ENCODE data around the gene SASS6.

SASS6 gene

GRCh38 chr1:100045206-100045605 is 87.5 kb downstream of the SASS6 start:
- DNase-seq (ENCODE audit: low read depth) = no peak

DNA sequence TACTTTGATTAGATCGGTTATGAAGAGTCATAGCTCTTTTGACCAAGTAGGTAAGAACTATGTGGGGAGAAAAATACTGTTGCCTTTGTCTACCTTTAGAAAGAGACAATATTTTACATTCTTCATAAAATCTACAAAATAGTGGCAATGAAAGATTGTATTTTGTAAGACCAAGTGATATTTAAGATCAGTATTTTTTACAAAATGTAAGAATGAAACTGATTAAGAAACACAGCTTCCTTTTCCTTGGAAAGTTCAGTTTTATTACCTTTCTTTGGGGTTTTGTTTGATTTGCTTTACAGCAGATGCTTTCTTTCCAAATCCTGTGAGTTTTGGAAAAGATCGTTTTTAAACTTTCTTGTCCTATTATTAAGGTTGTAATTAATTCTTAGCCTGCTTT is 93.1 kb downstream of the SASS6 start:
- no peak for DNase-seq (ENCODE audit: low read depth)

- peak; percentile 68 for DNase-seq (ENCODE audit: low read depth)
Measured at GRCh38 chr1:100038660-100039287, 94.0 kb downstream of the SASS6 start.

DNA sequence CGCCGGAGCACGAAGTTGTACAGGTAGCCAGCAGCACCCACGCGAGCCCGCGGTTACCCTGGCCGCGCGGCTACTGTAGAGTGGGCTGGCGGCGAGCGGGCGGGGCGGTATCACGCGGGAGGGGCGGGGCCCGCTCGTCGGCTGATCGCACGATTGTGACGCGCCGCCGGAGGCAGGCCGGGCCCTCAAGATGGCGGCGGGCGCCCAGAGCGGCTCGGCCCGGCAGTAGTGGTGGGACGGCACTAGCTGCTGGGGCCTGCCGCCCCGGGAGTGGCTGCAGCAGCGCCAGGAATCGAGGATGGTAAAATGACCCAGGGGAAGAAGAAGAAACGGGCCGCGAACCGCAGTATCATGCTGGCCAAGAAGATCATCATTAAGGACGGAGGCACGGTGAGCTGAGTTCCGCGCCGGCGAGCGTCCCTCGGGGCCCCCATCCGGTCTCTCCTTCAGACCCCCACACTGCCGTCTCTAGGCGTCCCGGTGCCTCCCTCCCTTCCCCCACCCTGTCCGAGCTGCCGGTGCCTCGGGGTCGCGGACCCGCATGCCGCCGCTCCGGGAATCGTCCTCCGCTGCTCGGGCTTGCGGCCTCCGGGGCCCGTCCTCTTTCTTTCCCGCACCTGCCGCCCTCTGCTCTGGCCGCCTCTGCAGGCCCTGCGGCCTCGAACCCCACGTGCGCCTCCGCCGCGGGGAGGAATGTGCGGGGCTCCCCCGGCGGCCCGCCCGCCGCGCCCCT is 94.6 kb downstream of the SASS6 start:
- DNase-seq (ENCODE audit: low read depth) = peak; percentile 80

GRCh38 chr1:100037656-100037926 is 95.1 kb downstream of the SASS6 start:
- no peak for DNase-seq (ENCODE audit: low read depth)

- DNase-seq (ENCODE audit: low read depth) = no peak
Measured at GRCh38 chr1:100036718-100037655, 95.7 kb downstream of the SASS6 start.

DNA sequence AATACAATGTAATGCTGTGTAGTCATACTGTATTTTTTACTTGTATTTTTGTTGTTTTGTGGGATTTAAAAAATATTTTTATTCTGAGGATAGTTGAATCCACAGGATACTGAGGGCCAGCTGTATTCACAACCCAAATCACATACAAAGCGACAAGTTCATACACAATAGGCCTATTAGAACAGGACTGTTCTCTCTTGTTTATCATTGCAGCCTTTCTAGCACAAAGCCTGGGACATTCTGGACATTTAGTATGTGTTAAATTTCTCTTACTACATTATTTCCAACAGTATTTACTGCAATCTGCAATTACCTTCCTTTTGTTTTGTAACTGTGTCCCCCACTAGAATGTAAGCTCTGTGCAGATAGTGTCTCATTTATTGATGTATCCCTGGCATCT is 97.5 kb downstream of the SASS6 start:
- no peak for DNase-seq (ENCODE audit: low read depth)

DNA sequence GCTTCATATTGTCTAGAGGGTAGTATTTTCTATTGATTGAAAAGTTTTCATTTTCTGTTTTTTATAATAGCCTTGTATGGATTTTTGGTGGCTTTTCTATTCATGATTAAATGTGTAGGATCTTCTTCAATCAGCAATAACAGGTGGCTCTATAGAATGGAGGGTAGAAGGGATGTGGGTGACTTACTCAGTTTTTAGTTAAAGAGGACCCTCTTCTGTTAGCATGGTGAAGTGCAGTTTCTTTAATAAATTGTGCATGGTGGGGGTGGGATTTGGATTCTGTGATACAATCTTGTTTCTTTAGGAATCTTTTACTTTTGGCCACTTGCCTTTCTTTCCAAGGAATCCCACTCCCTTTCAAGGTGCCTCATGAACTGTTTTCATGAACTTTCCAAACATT is 98.3 kb downstream of the SASS6 start:
- no peak for DNase-seq (ENCODE audit: low read depth)
